T-helper 2 cell treated with Interferon-gamma antibody and Interleukin-4, amounts not matched to agents 5 μg/mL and 100 μg/mL, for 36 hours (primary cell): ENCODE results near the gene CMBL.
"Not testable (repeated sequence)": the region's sequence is repeated elsewhere in the genome, so short reads cannot be mapped to it uniquely, and the experiment has no call there.

ENCODE experiments used
- DNase-seq: peaks from one replicate; pipeline ENCODE4 v3.0.0; 2021; ENCODE audit warnings: low spot score
- H3K27ac Mint-ChIP-seq: one replicate; pipeline ENCODE4 v1.8.0; 2021; ENCODE audit warnings: mild to moderate bottlenecking, mixed read lengths
- H3K27me3 Mint-ChIP-seq: one replicate; pipeline ENCODE4 v1.8.0; 2021; ENCODE audit warnings: low read depth, mixed read lengths
- H3K36me3 Mint-ChIP-seq: one replicate; pipeline ENCODE4 v1.8.0; 2021; ENCODE audit warnings: low read depth, mixed read lengths
- H3K4me1 Mint-ChIP-seq: one replicate; pipeline ENCODE4 v1.8.0; 2021; ENCODE audit warnings: low read depth, mixed read lengths
- H3K4me3 Mint-ChIP-seq: one replicate; pipeline ENCODE4 v1.8.0; 2022; ENCODE audit warnings: mild to moderate bottlenecking, moderate library complexity, mixed read lengths
- H3K9me3 Mint-ChIP-seq: one replicate; pipeline ENCODE4 v1.8.0; 2021; ENCODE audit warnings: mixed read lengths

The CMBL gene

GRCh38 chr5:10307206-10308148 lies at the start of gene CMBL:
Gene CMBL (minus strand): TSS chr5:10307902. CDS start chr5:10290762, 17,140 bp downstream.
- H3K9me3 Mint-ChIP-seq: no peaks in the 10 kb centered on the region
- H3K36me3 Mint-ChIP-seq: peaks cover 3% of the 10 kb centered on the region
- no peak within 1 kb of the TSS for H3K27ac Mint-ChIP-seq
- H3K27me3 Mint-ChIP-seq: peaks cover 47% of the 10 kb centered on the region
- peak within 1 kb of the TSS; percentile 84 for H3K4me3 Mint-ChIP-seq
- no peak for DNase-seq
- H3K4me1 Mint-ChIP-seq: peaks cover 7% of the 10 kb centered on the region

- Mint-ChIP-seq H3K4me3 (peak overlapping the region; percentile 99), H3K4me1 (peaks cover 37% of the 10 kb centered on the region), H3K36me3 (peaks cover 11% of the 10 kb centered on the region), H3K27ac (peak overlapping the region; percentile 99), H3K9me3 (no peaks in the 10 kb centered on the region), H3K27me3 (no peaks in the 10 kb centered on the region)
- DNase-seq: peak; percentile 24
These were observed 47.6 kb upstream of the CMBL start for GRCh38 chr5:10355071-10355889.

GRCh38 chr5:10354048-10354872 lies 46.6 kb upstream of the CMBL start:
- Mint-ChIP-seq H3K4me3 (peak overlapping the region; percentile 99), H3K4me1 (peaks cover 37% of the 10 kb centered on the region), H3K36me3 (peaks cover 11% of the 10 kb centered on the region), H3K9me3 (no peaks in the 10 kb centered on the region), H3K27me3 (no peaks in the 10 kb centered on the region), H3K27ac (peak overlapping the region; percentile 99)
- DNase-seq: peak; percentile 52

GRCh38 chr5:10353241-10354047 lies 45.7 kb upstream of the CMBL start, which contains the start of gene MARCHF6:
Gene MARCHF6 (plus strand): TSS chr5:10353695. CDS start chr5:10353899, 204 bp downstream.
- peak; percentile 90 for DNase-seq

GRCh38 chr5:10352430-10353240 lies 44.9 kb upstream of the CMBL start:
- H3K9me3 Mint-ChIP-seq: no peaks in the 10 kb centered on the region
- peak overlapping the region; percentile 96 for H3K27ac Mint-ChIP-seq
- peak overlapping the region; percentile 89 for H3K4me3 Mint-ChIP-seq
- peaks cover 8% of the 10 kb centered on the region for H3K36me3 Mint-ChIP-seq
- no peak for DNase-seq
- peaks cover 31% of the 10 kb centered on the region for H3K4me1 Mint-ChIP-seq
- H3K27me3 Mint-ChIP-seq: no peaks in the 10 kb centered on the region

More at GRCh38 chr5:10353241-10354047, 45.7 kb upstream of the CMBL start, which contains the start of gene MARCHF6:
- no peaks in the 10 kb centered on the region for H3K27me3 Mint-ChIP-seq
- peak within 1 kb of the TSS; percentile 99 for H3K4me3 Mint-ChIP-seq
- H3K9me3 Mint-ChIP-seq: no peaks in the 10 kb centered on the region
- peaks cover 9% of the 10 kb centered on the region for H3K36me3 Mint-ChIP-seq
- peaks cover 37% of the 10 kb centered on the region for H3K4me1 Mint-ChIP-seq
- H3K27ac Mint-ChIP-seq: peak within 1 kb of the TSS; percentile 99

- DNase-seq: no peak
- H3K4me3 Mint-ChIP-seq: peak overlapping the region; percentile 63
- no peaks in the 10 kb centered on the region for H3K27me3 Mint-ChIP-seq
- H3K36me3 Mint-ChIP-seq: peaks cover 8% of the 10 kb centered on the region
- H3K4me1 Mint-ChIP-seq: peaks cover 25% of the 10 kb centered on the region
- no peaks in the 10 kb centered on the region for H3K9me3 Mint-ChIP-seq
- peak overlapping the region; percentile 75 for H3K27ac Mint-ChIP-seq
These were observed 44.2 kb upstream of the CMBL start for GRCh38 chr5:10351919-10352318.

- no peaks in the 10 kb centered on the region for H3K9me3 Mint-ChIP-seq
- no peak overlapping the region for H3K27ac Mint-ChIP-seq
- no peak overlapping the region for H3K4me3 Mint-ChIP-seq
- H3K27me3 Mint-ChIP-seq: no peaks in the 10 kb centered on the region
- DNase-seq: no peak
- peaks cover 22% of the 10 kb centered on the region for H3K4me1 Mint-ChIP-seq
- H3K36me3 Mint-ChIP-seq: peaks cover 8% of the 10 kb centered on the region
These were observed 43.6 kb upstream of the CMBL start for GRCh38 chr5:10351199-10351905.

- no peak for DNase-seq
- Mint-ChIP-seq H3K27ac (no peak overlapping the region), H3K36me3 (peaks cover 3% of the 10 kb centered on the region), H3K27me3 (no peaks in the 10 kb centered on the region), H3K9me3 (no peaks in the 10 kb centered on the region), H3K4me3 (no peak overlapping the region), H3K4me1 (peaks cover 12% of the 10 kb centered on the region)
These were observed 40.6 kb upstream of the CMBL start for GRCh38 chr5:10348258-10348657.

GRCh38 chr5:10344461-10345106 lies 36.9 kb upstream of the CMBL start:
- not testable (repeated sequence) for DNase-seq, H3K9me3 Mint-ChIP-seq, H3K36me3 Mint-ChIP-seq, H3K27ac Mint-ChIP-seq, H3K4me1 Mint-ChIP-seq, H3K4me3 Mint-ChIP-seq, H3K27me3 Mint-ChIP-seq

GRCh38 chr5:10343486-10343885 lies 35.8 kb upstream of the CMBL start:
- H3K9me3 Mint-ChIP-seq: no peaks in the 10 kb centered on the region
- H3K27me3 Mint-ChIP-seq: peaks cover 2% of the 10 kb centered on the region
- no peak overlapping the region for H3K4me3 Mint-ChIP-seq
- H3K4me1 Mint-ChIP-seq: no peaks in the 10 kb centered on the region
- no peak overlapping the region for H3K27ac Mint-ChIP-seq
- no peak for DNase-seq
- H3K36me3 Mint-ChIP-seq: no peaks in the 10 kb centered on the region

GRCh38 chr5:10339958-10340357 lies 32.3 kb upstream of the CMBL start:
- H3K4me3 Mint-ChIP-seq: no peak overlapping the region
- DNase-seq: no peak
- H3K4me1 Mint-ChIP-seq: no peaks in the 10 kb centered on the region
- H3K36me3 Mint-ChIP-seq: no peaks in the 10 kb centered on the region
- no peaks in the 10 kb centered on the region for H3K9me3 Mint-ChIP-seq
- H3K27me3 Mint-ChIP-seq: peaks cover 11% of the 10 kb centered on the region
- H3K27ac Mint-ChIP-seq: no peak overlapping the region
